K562 (cell line): ENCODE measurements around the gene ACADVL.

ENCODE experiments used
- C11orf30 ChIP-seq: fragments of 450-650 bp; IDR thresholded peaks from 2 replicates; pipeline ENCODE4 v1.6.1; 2016; ENCODE audit warnings: low read depth, mild to moderate bottlenecking
- CREB1 ChIP-seq, 2 experiments: sonication (generic) in 1 of 2; formaldehyde crosslinking in 1 of 2; IDR thresholded peaks; 2 replicates each; pipeline versions ENCODE4 v1.6.1 to v1.8.0; 2012 to 2022; ENCODE audit warnings: inconsistent platforms in 1 of 2, mild to moderate bottlenecking in 1 of 2, missing genetic modification reagents in 1 of 2, moderate library complexity in 1 of 2
- HDAC1 ChIP-seq, 2 experiments: fragments of 450-650 bp; IDR thresholded peaks; 2 replicates each; pipeline ENCODE4 v1.6.1; 2016 to 2017; ENCODE audit warnings: inconsistent platforms in 1 of 2, mild to moderate bottlenecking in 1 of 2, moderate library complexity in 1 of 2
- IRF2 ChIP-seq: sonication (generic); formaldehyde crosslinking; IDR thresholded peaks from 2 replicates; pipeline ENCODE4 v1.8.1; 2022; ENCODE audit warnings: mild to moderate bottlenecking, missing genetic modification reagents
- MEIS2 ChIP-seq: fragments of 450-650 bp; IDR thresholded peaks from 2 replicates; pipeline ENCODE4 v1.6.1; 2014; ENCODE audit warnings: mild to moderate bottlenecking; ENCODE audit not compliant: partially characterized antibody
- NRF1 ChIP-seq, 2 experiments: fragments of 450-650 bp; IDR thresholded peaks in 1 of 2; conservative IDR thresholded peaks in 1 of 2; 2 replicates each; pipeline ENCODE4 v1.6.1; 2014; ENCODE audit warnings: mild to moderate bottlenecking in 2 of 2
- PHF8 ChIP-seq: fragments of 200-600 bp; sonication (generic); IDR thresholded peaks from 2 replicates; pipeline ENCODE4 v1.6.1; 2012; ENCODE audit warnings: mixed run types, mild to moderate bottlenecking, inconsistent platforms, low read length, moderate library complexity, borderline replicate concordance
- ZNF146 ChIP-seq: IDR thresholded peaks from one replicate; pipeline ENCODE4 v1.6.1; 2018; ENCODE audit warnings: missing compliant biosample characterization; ENCODE audit not compliant: unreplicated experiment
- ZNF766 ChIP-seq: fragments of 200-800 bp; sonication (Bioruptor generic); conservative IDR thresholded peaks from 2 replicates; pipeline ENCODE4 v1.6.1; 2016; ENCODE audit warnings: missing genetic modification characterization, missing compliant biosample characterization
- TF ChIP-seq, protein P1 (sequence below), 3 experiments: IDR thresholded peaks in 2 of 3; conservative IDR thresholded peaks in 1 of 3; 2 replicates each; pipeline ENCODE4 v1.5.1; 2011 to 2012; ENCODE audit warnings: low read length in 3 of 3, mild to moderate bottlenecking in 3 of 3, control low read depth in 2 of 3, improper control_type of control experiment in 1 of 3, inconsistent platforms in 1 of 3, low read depth in 1 of 3, mixed read lengths in 1 of 3, moderate library complexity in 1 of 3; ENCODE audit not compliant: insufficient read depth in 2 of 3
- TF ChIP-seq, protein P2 (sequence below): sonication (generic); formaldehyde crosslinking; IDR thresholded peaks from 2 replicates; pipeline ENCODE4 v1.8.1; 2023; ENCODE audit warnings: mild to moderate bottlenecking, missing genetic modification reagents
- TF ChIP-seq, protein P3 (sequence below), 2 experiments: fragments of 450-650 bp; formaldehyde crosslinking in 1 of 2; IDR thresholded peaks; 2 replicates each; pipeline versions ENCODE4 v1.4.0 to v1.6.1; 2014 to 2020; ENCODE audit warnings: mild to moderate bottlenecking in 2 of 2, borderline replicate concordance in 1 of 2, low read depth in 1 of 2
- TF ChIP-seq, protein P4 (sequence below): sonication (generic); formaldehyde crosslinking; IDR thresholded peaks from 2 replicates; pipeline ENCODE4 v1.8.1; 2023; ENCODE audit warnings: missing genetic modification reagents, mild to moderate bottlenecking, borderline replicate concordance

DNA sequence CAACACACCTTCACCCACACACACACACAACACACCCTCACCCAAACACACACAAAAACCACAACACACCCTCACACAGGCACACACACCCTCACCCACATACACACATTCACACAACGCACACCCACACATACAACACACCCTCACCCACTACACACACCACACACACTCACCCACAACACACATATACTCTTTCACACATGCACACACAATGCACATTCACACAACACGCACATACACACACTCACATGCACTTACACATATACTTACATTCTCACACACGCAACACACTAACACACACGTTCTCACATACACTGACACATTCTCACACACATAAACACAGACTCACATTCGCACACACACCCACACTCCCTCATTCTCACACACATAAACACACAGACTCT lies 44.4 kb upstream of the ACADVL start:
- TF ChIP-seq HDAC1 (IDR thresholded peaks at IDR 0.05) = no peak
- no peak for TF ChIP-seq MEIS2
- TF ChIP-seq ZNF146 (CRISPR knock-in tag) = no peak
- TF ChIP-seq, protein P1, sequence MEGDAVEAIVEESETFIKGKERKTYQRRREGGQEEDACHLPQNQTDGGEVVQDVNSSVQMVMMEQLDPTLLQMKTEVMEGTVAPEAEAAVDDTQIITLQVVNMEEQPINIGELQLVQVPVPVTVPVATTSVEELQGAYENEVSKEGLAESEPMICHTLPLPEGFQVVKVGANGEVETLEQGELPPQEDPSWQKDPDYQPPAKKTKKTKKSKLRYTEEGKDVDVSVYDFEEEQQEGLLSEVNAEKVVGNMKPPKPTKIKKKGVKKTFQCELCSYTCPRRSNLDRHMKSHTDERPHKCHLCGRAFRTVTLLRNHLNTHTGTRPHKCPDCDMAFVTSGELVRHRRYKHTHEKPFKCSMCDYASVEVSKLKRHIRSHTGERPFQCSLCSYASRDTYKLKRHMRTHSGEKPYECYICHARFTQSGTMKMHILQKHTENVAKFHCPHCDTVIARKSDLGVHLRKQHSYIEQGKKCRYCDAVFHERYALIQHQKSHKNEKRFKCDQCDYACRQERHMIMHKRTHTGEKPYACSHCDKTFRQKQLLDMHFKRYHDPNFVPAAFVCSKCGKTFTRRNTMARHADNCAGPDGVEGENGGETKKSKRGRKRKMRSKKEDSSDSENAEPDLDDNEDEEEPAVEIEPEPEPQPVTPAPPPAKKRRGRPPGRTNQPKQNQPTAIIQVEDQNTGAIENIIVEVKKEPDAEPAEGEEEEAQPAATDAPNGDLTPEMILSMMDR (IDR thresholded peaks at IDR 0.05 in 2 of 3, conservative IDR thresholded peaks at IDR 0.05 in 1 of 3; ENCODE audit: insufficient read depth in 2 of 3, low read depth in 1 of 3, low read length in 3 of 3) = no peak
- no peak for TF ChIP-seq ZNF766 (CRISPR knock-in tag)
- TF ChIP-seq, protein P2, sequence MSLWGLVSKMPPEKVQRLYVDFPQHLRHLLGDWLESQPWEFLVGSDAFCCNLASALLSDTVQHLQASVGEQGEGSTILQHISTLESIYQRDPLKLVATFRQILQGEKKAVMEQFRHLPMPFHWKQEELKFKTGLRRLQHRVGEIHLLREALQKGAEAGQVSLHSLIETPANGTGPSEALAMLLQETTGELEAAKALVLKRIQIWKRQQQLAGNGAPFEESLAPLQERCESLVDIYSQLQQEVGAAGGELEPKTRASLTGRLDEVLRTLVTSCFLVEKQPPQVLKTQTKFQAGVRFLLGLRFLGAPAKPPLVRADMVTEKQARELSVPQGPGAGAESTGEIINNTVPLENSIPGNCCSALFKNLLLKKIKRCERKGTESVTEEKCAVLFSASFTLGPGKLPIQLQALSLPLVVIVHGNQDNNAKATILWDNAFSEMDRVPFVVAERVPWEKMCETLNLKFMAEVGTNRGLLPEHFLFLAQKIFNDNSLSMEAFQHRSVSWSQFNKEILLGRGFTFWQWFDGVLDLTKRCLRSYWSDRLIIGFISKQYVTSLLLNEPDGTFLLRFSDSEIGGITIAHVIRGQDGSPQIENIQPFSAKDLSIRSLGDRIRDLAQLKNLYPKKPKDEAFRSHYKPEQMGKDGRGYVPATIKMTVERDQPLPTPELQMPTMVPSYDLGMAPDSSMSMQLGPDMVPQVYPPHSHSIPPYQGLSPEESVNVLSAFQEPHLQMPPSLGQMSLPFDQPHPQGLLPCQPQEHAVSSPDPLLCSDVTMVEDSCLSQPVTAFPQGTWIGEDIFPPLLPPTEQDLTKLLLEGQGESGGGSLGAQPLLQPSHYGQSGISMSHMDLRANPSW (CRISPR knock-in tag) = no peak
- TF ChIP-seq, protein P3, sequence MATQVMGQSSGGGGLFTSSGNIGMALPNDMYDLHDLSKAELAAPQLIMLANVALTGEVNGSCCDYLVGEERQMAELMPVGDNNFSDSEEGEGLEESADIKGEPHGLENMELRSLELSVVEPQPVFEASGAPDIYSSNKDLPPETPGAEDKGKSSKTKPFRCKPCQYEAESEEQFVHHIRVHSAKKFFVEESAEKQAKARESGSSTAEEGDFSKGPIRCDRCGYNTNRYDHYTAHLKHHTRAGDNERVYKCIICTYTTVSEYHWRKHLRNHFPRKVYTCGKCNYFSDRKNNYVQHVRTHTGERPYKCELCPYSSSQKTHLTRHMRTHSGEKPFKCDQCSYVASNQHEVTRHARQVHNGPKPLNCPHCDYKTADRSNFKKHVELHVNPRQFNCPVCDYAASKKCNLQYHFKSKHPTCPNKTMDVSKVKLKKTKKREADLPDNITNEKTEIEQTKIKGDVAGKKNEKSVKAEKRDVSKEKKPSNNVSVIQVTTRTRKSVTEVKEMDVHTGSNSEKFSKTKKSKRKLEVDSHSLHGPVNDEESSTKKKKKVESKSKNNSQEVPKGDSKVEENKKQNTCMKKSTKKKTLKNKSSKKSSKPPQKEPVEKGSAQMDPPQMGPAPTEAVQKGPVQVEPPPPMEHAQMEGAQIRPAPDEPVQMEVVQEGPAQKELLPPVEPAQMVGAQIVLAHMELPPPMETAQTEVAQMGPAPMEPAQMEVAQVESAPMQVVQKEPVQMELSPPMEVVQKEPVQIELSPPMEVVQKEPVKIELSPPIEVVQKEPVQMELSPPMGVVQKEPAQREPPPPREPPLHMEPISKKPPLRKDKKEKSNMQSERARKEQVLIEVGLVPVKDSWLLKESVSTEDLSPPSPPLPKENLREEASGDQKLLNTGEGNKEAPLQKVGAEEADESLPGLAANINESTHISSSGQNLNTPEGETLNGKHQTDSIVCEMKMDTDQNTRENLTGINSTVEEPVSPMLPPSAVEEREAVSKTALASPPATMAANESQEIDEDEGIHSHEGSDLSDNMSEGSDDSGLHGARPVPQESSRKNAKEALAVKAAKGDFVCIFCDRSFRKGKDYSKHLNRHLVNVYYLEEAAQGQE (IDR thresholded peaks at IDR 0.05; ENCODE audit: borderline replicate concordance) = no peak
- TF ChIP-seq, protein P3 (CRISPR knock-in tag; IDR thresholded peaks at IDR 0.05; ENCODE audit: low read depth) = no peak
- no peak for TF ChIP-seq IRF2 (CRISPR knock-in tag)
- TF ChIP-seq C11orf30 = no peak
- TF ChIP-seq NRF1 (conservative IDR thresholded peaks at IDR 0.05 in 1 of 2, IDR thresholded peaks at IDR 0.05 in 1 of 2) = no peak
- TF ChIP-seq PHF8 = no peak
- TF ChIP-seq CREB1 (IDR thresholded peaks at IDR 0.05) = no peak
- no peak for TF ChIP-seq CREB1 (CRISPR knock-in tag; IDR thresholded peaks at IDR 0.05)
- TF ChIP-seq, protein P4, sequence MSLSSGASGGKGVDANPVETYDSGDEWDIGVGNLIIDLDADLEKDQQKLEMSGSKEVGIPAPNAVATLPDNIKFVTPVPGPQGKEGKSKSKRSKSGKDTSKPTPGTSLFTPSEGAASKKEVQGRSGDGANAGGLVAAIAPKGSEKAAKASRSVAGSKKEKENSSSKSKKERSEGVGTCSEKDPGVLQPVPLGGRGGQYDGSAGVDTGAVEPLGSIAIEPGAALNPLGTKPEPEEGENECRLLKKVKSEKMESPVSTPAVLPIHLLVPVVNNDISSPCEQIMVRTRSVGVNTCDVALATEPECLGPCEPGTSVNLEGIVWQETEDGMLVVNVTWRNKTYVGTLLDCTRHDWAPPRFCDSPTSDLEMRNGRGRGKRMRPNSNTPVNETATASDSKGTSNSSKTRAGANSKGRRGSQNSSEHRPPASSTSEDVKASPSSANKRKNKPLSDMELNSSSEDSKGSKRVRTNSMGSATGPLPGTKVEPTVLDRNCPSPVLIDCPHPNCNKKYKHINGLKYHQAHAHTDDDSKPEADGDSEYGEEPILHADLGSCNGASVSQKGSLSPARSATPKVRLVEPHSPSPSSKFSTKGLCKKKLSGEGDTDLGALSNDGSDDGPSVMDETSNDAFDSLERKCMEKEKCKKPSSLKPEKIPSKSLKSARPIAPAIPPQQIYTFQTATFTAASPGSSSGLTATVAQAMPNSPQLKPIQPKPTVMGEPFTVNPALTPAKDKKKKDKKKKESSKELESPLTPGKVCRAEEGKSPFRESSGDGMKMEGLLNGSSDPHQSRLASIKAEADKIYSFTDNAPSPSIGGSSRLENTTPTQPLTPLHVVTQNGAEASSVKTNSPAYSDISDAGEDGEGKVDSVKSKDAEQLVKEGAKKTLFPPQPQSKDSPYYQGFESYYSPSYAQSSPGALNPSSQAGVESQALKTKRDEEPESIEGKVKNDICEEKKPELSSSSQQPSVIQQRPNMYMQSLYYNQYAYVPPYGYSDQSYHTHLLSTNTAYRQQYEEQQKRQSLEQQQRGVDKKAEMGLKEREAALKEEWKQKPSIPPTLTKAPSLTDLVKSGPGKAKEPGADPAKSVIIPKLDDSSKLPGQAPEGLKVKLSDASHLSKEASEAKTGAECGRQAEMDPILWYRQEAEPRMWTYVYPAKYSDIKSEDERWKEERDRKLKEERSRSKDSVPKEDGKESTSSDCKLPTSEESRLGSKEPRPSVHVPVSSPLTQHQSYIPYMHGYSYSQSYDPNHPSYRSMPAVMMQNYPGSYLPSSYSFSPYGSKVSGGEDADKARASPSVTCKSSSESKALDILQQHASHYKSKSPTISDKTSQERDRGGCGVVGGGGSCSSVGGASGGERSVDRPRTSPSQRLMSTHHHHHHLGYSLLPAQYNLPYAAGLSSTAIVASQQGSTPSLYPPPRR (CRISPR knock-in tag) = no peak
